ENCODE measurements around the gene ATAD1.

DNA sequence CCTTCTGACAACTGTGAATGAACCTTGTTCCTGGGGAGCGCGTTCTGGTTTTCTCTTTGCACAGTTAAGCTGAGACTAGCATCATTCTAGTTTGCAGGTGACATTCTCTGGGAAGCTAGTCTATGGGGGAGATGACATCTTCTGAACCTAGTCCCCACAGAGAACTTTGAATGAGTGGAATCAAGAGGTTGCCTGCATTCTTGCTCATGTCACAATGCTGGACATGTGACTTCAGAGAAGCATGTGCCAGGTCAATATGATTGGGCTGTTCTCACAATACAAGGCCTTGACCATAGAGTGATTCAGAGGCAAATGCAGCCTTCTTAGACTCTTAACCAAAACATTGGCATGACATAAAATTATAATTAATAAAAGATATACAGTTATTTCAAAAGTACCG, 23.2 kb upstream of the ATAD1 start:
- TF ChIP-seq, protein P1, sequence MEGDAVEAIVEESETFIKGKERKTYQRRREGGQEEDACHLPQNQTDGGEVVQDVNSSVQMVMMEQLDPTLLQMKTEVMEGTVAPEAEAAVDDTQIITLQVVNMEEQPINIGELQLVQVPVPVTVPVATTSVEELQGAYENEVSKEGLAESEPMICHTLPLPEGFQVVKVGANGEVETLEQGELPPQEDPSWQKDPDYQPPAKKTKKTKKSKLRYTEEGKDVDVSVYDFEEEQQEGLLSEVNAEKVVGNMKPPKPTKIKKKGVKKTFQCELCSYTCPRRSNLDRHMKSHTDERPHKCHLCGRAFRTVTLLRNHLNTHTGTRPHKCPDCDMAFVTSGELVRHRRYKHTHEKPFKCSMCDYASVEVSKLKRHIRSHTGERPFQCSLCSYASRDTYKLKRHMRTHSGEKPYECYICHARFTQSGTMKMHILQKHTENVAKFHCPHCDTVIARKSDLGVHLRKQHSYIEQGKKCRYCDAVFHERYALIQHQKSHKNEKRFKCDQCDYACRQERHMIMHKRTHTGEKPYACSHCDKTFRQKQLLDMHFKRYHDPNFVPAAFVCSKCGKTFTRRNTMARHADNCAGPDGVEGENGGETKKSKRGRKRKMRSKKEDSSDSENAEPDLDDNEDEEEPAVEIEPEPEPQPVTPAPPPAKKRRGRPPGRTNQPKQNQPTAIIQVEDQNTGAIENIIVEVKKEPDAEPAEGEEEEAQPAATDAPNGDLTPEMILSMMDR (IDR thresholded peaks at IDR 0.05), result no peak
- TF ChIP-seq EZH2 (IDR thresholded peaks at IDR 0.05), result no peak
